ENCODE data around the gene XKRX.

Gene XKRX
- total RNA-seq, result 0 to 0.39 (median 0.06) reads per million in 9 experiments

DNA sequence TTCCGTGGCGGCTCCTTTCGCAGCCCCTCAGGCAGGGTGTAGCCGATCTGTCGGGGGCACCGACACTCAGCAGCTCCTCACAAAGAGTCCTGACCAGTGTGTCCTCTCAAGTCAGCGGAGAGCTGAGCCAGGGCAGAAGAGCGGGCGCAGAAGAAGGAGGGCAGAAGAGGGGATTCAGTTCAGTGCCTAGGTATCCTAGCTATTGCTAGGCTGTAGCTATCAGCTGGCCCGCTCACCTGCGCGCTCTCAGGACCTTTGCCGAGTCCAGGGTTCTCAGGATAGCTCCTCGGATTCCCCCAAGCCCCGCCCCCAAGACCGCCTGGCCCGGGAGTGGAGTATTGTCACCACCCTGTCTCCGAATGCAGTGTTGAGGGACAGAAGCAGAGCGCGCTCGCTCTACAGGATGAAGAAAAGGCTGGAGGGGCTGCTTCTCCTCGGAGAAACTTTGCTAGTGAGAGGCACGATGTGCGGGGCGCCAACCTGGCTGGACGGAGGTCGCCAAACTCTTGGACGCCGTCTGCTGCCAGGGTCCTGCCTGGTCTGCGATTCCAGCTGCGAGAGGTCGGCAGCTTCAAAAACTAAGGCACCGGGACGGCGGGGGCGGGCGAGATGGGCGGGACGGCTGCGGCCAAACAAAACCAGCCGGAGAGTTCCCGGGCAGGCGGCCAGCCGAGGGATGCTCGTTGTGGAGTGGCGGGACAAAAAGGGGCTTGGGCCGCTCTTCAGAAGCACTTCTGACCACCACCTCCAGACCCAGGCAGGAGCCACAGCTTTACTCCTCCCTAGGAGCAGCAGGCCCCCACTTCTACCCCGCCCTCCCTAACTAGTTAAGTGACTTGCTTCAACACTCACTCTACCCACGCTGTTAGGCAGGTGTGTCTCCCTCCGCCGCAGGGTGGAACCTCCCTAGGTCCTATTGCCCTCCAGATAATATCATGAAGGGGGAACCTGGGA is at the start of gene XKRX:
XKRX (minus strand) TSS at position 258 of the 954 bp plus-strand sequence. CDS start 613 bp downstream, outside the sequence.
- peaks cover 0 to 8% of the 10 kb centered on the region in 2 donors for H3K4me1 Mint-ChIP-seq (ENCODE audit: low read depth in 2 of 2)
- peaks cover 3% of the 10 kb centered on the region for H3K36me3 Mint-ChIP-seq (ENCODE audit: insufficient read depth)
- peaks cover 0 to 13% of the 10 kb centered on the region in 2 donors for H3K27me3 Mint-ChIP-seq
- no peaks in the 10 kb centered on the region for H3K9me3 Mint-ChIP-seq
- DNase-seq (peak in 1 of 3 experiments; percentile 1), ATAC-seq (replicated peaks) (peak; percentile 72)
- peak within 1 kb of the TSS; percentile 82 to 84 for H3K4me3 Mint-ChIP-seq
- H3K27ac Mint-ChIP-seq, result peak within 1 kb of the TSS; percentile 41 to 71

DNA sequence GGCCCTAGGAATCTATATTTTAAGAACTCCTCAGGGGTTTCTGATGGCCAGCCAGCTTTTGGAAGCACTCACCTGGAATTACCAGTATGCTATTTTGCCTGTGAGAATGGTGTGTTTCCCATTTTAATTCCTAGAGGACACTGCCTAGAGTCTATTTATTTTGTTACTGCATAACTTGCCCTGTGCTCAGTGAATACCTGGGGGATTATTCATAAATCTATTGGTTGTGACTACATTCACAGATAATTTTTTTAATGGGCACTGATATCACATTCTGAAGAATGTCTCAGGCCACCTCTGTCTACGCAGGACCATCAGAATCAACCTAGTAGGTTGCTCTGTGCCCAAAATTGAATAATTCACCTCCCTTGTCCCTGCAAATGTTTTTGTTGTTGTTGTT is 47.5 kb upstream of the XKRX start:
- Mint-ChIP-seq H3K4me1 (ENCODE audit: low read depth in 2 of 2) (no peaks in the 10 kb centered on the region), H3K27ac (no peak overlapping the region)
- ATAC-seq (replicated peaks), result no peak

DNA sequence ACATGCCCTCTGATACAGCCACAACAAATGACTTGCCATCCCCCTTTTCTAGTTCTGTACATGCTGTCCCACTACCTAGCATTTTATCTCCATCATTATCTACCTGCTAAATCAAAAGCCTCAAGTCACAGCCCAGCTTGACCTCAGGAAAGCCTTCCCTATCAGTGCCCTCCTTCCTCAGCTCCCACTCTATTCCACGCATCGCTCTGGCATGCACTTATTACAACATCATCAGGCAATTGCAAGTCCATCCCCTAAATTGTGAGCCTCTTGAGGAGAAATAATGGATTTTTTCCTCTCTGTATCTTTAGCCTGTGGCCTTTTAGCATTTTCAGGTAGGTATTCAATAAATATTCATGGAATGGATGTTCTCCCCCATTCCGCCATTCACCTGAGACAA is 46.5 kb upstream of the XKRX start:
- ATAC-seq (replicated peaks), result no peak
- no peak overlapping the region for H3K27ac Mint-ChIP-seq
- H3K27me3 Mint-ChIP-seq, result no peaks in the 10 kb centered on the region
- no peak for DNase-seq
- H3K4me3 Mint-ChIP-seq, result no peak overlapping the region
- H3K4me1 Mint-ChIP-seq (ENCODE audit: low read depth in 2 of 2), result no peaks in the 10 kb centered on the region
- no peaks in the 10 kb centered on the region for H3K9me3 Mint-ChIP-seq
- H3K36me3 Mint-ChIP-seq (ENCODE audit: insufficient read depth), result no peaks in the 10 kb centered on the region

More for the DNA sequence above, 47.5 kb upstream of the XKRX start:
- DNase-seq, result no peak
- H3K36me3 Mint-ChIP-seq (ENCODE audit: insufficient read depth), result no peaks in the 10 kb centered on the region
- H3K27me3 Mint-ChIP-seq, result no peaks in the 10 kb centered on the region
- no peaks in the 10 kb centered on the region for H3K9me3 Mint-ChIP-seq
- no peak overlapping the region for H3K4me3 Mint-ChIP-seq

DNA sequence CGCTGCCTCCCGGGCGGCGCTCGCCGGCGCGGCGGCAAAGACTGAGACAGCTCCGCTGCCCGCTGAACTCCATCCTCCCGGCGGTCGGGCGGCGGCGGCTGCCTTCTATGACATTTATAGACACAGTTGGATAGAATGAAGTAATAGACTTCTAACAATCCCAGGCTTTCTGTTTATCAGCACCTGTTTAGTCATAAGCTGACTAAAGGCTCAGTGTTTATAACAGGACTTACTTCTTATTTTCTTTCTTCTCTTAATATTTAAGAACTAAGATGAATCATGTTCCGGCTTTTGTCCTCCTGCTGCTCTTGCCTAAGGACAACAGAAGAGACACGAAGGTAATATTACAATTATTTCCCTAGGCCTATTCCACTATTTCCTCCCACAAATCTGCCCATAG is 44.7 kb upstream of the XKRX start:
- no peak for DNase-seq

DNA sequence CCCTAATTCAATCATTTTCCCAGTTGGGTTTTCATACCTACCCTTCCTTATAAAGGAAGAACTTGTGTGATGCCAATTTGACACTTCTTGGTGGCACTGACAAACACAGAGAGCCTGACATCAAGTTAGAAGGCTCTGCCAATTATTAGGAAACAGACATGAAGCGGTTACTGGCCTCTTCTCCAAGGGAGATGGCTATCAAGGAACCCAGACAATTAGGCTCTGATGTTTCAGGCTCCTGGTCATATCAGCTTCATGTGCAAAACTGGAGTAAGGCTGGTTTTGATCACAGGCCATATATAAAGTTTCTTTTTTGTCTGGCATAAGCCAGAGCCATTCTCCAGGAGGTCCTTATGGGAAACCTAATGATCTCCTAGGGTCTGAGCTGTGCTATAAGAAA is 41.2 kb upstream of the XKRX start:
- no peak for ATAC-seq (replicated peaks)
- no peak overlapping the region for H3K4me3 Mint-ChIP-seq
- H3K27ac Mint-ChIP-seq, result no peak overlapping the region
- no peaks in the 10 kb centered on the region for H3K4me1 Mint-ChIP-seq (ENCODE audit: low read depth in 2 of 2)
- H3K27me3 Mint-ChIP-seq, result no peaks in the 10 kb centered on the region
- no peak for DNase-seq
- no peaks in the 10 kb centered on the region for H3K36me3 Mint-ChIP-seq (ENCODE audit: insufficient read depth)
- H3K9me3 Mint-ChIP-seq, result no peaks in the 10 kb centered on the region

More for the DNA sequence above, 44.7 kb upstream of the XKRX start:
- no peak for ATAC-seq (replicated peaks)
- Mint-ChIP-seq H3K36me3 (ENCODE audit: insufficient read depth) (no peaks in the 10 kb centered on the region), H3K9me3 (no peaks in the 10 kb centered on the region), H3K27ac (no peak overlapping the region), H3K4me3 (no peak overlapping the region), H3K27me3 (no peaks in the 10 kb centered on the region), H3K4me1 (ENCODE audit: low read depth in 2 of 2) (no peaks in the 10 kb centered on the region)

DNA sequence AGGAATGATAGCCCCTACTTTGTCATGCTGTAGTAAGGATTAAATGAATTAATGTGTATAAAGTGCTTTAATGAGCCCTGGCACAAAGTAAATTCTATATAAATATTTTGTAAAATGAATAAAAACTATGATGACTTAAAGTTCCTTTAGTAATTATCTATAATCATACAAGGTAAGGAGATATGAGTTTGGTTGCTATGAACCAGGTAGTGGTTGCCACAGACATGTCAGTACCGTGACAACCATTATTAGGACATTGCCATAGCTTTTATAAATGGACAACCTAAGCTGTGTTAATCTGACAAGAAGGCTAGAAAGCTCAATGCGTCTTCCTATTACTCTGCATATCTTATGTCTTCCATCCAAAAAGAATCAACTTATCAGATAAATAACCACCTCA is 40.7 kb upstream of the XKRX start, which contains the start of gene ARL13A:
ARL13A (plus strand) TSS at position 301 of the 400 bp plus-strand sequence. CDS start 3,982 bp downstream, outside the sequence.
- no peaks in the 10 kb centered on the region for H3K36me3 Mint-ChIP-seq (ENCODE audit: insufficient read depth)
- H3K27me3 Mint-ChIP-seq, result no peaks in the 10 kb centered on the region
- no peak for ATAC-seq (replicated peaks)
- no peaks in the 10 kb centered on the region for H3K9me3 Mint-ChIP-seq
- no peak within 1 kb of the TSS for H3K4me3 Mint-ChIP-seq
- H3K27ac Mint-ChIP-seq, result no peak within 1 kb of the TSS
- H3K4me1 Mint-ChIP-seq (ENCODE audit: low read depth in 2 of 2), result no peaks in the 10 kb centered on the region
- no peak for DNase-seq

DNA sequence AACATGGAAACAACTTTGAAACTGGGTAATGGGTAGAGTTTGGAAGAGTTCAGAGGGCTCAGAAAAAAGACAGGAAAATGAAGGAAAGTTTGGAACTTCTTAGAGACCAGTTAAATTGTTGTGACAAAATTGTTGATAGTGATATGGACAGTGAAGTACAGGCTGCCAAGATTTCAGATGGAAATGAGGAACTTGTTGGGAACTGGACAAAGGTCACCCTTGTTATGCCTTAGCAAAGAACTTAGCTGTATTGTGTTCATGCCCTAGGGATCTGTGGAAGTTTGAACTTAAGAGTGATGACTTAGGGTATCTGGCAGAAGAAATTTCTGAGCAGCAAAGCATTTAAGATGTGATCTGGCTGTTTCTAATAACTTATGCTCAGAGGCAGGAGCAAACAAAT is 35.6 kb upstream of the XKRX start:
- ATAC-seq (replicated peaks) (no peak), DNase-seq (no peak)
- no peaks in the 10 kb centered on the region for H3K4me1 Mint-ChIP-seq (ENCODE audit: low read depth in 2 of 2)

DNA sequence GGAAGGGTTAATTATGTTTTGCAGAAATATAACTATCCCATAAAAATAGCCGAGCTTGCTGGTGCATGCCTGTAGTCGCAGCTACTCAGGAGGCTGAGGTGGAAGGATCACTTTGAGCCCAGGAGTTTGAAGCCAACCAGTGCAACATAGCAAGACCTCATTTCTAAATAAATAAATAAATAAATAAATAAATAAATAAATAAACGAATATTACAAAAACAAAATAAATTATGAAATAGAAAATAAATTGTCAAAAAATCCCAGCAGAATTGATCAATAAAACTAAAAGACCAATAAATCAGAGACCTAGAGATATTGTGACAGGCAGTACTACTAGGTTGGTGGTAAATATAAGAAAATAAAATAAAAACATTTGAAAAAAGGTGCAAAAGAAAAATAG is 34.1 kb upstream of the XKRX start:
- DNase-seq (no peak), ATAC-seq (replicated peaks) (no peak)
- Mint-ChIP-seq H3K27ac (no peak overlapping the region), H3K9me3 (no peaks in the 10 kb centered on the region), H3K4me1 (ENCODE audit: low read depth in 2 of 2) (no peaks in the 10 kb centered on the region), H3K27me3 (no peaks in the 10 kb centered on the region), H3K4me3 (no peak overlapping the region), H3K36me3 (ENCODE audit: insufficient read depth) (no peaks in the 10 kb centered on the region)

More for the DNA sequence above, 35.6 kb upstream of the XKRX start:
- H3K27ac Mint-ChIP-seq, result no peak overlapping the region
- no peak overlapping the region for H3K4me3 Mint-ChIP-seq
- H3K27me3 Mint-ChIP-seq, result no peaks in the 10 kb centered on the region
- no peaks in the 10 kb centered on the region for H3K9me3 Mint-ChIP-seq
- no peaks in the 10 kb centered on the region for H3K36me3 Mint-ChIP-seq (ENCODE audit: insufficient read depth)

DNA sequence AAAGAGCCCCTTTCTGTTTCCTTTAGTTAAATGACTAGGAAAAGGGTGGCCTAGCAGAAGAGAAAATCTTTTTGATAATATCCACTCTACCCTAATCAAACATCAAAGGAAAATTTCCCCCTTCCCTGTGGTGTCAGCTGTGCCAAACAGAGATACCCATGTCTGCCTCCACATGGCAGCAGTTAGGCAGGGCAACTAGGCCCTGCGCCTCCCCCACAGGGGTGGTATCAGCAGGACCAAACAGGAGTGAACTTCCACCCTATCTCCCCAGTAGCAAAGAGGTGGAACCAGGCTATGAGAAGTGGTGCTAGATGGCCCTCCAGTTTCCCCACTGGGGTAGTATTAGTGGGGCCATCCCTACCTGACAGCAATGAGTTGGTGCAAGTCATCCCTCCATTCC is 19.8 kb upstream of the XKRX start:
- Mint-ChIP-seq H3K27me3 (no peaks in the 10 kb centered on the region), H3K9me3 (no peaks in the 10 kb centered on the region), H3K4me3 (no peak overlapping the region), H3K4me1 (ENCODE audit: low read depth in 2 of 2) (no peaks in the 10 kb centered on the region), H3K27ac (no peak overlapping the region), H3K36me3 (ENCODE audit: insufficient read depth) (no peaks in the 10 kb centered on the region)
- ATAC-seq (replicated peaks), result no peak
- DNase-seq, result no peak

DNA sequence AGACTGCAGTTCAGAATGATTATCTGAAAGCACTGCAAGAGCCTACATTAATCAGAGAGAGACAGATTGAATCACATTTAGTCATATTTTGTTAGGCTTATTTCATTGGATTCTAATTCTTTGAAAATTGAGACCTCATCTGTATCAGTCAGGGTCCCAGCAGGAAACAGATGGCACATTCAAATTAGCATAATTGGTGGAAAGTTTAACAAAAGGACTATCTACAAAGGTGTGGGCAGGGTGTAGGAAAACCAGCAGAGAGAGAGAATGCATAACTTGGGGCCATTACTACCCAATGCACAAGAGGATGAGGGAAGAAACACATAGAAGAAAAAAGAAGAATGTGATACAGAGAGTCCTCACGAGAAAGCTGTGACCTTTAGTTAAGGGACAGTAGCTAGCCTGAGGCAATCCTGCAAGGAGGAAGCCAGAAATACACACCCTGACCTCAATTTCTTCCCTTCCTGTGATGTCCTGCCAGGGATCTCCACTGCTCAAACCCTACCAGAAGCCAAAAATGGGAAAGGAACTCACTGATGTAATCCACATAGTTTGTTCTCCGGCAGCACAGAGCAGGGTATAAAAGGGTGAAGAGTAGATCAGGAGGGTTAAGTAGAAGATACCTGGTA is 17.7 kb upstream of the XKRX start:
- H3K4me3 Mint-ChIP-seq, result no peak overlapping the region
- no peak overlapping the region for H3K27ac Mint-ChIP-seq
- H3K4me1 Mint-ChIP-seq (ENCODE audit: low read depth in 2 of 2), result no peaks in the 10 kb centered on the region
- H3K9me3 Mint-ChIP-seq, result no peaks in the 10 kb centered on the region
- DNase-seq (no peak), ATAC-seq (replicated peaks) (no peak)
- no peaks in the 10 kb centered on the region for H3K36me3 Mint-ChIP-seq (ENCODE audit: insufficient read depth)
- no peaks in the 10 kb centered on the region for H3K27me3 Mint-ChIP-seq

DNA sequence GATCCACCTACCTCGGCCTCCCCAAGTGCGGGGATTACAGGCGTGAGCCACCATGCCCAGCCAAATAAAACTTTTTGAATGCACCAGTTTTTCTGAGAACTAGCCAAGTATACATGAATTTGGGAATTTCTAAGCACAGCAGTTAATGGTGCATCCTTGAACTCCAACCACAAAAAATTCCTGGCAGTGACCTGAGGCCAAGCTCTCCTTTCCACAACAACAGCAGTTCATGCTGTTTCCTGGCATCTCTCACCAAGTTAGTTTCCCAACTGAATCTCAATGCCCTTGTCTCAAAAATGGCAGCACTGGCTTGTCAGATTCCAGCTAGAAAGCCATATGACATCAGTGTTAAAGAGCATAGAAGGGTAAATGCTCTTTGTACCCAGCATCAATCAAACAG is 15.9 kb upstream of the XKRX start:
- H3K4me1 Mint-ChIP-seq (ENCODE audit: low read depth in 2 of 2), result no peaks in the 10 kb centered on the region
- no peaks in the 10 kb centered on the region for H3K9me3 Mint-ChIP-seq
- no peak overlapping the region for H3K4me3 Mint-ChIP-seq
- ATAC-seq (replicated peaks) (no peak), DNase-seq (no peak)
- H3K36me3 Mint-ChIP-seq (ENCODE audit: insufficient read depth), result no peaks in the 10 kb centered on the region
- no peak overlapping the region for H3K27ac Mint-ChIP-seq
- H3K27me3 Mint-ChIP-seq, result no peaks in the 10 kb centered on the region

DNA sequence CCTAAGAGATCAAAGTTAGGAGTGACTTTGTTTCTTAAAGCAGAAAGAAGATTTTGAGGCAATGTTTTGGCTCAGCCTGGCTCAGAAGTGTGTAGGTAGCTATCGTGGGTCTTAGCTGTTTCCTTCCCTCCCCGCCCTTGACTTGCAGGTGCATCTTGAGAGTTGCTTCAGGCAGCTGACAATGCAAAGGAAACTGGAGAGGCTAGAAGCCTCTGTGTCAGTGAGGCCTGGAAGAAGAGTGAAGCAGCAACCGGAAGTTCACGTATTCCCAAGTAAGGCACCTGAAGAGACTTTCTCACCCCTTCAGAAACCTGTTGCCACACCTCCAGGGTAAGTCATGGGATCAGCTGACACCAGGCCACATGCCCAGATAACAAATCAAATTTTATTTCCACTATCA is 10.6 kb upstream of the XKRX start:
- H3K27ac Mint-ChIP-seq, result no peak overlapping the region
- no peaks in the 10 kb centered on the region for H3K4me1 Mint-ChIP-seq (ENCODE audit: low read depth in 2 of 2)
- no peaks in the 10 kb centered on the region for H3K9me3 Mint-ChIP-seq
- no peak overlapping the region for H3K4me3 Mint-ChIP-seq
- H3K27me3 Mint-ChIP-seq, result no peaks in the 10 kb centered on the region
- ATAC-seq (replicated peaks), result no peak
- no peaks in the 10 kb centered on the region for H3K36me3 Mint-ChIP-seq (ENCODE audit: insufficient read depth)
- DNase-seq, result no peak

DNA sequence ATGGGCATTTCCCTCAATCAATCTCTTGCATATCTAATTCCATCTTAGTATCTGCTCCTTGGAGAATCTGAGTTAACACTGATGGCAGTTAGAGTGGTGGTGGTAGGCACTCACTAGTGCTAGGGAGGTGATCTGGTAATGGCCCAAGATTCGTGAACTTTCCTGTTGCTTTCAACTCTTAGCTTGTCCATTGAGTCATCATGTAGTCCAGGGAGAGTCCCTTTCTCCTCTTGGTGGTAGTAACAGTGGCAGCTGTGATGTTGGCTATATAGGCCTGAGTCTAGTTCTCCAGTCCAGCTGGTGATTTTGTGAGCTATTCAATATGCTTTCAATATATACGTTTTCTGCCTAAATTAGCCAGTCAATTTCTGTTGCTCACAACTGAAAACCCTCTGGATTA is 7.0 kb upstream of the XKRX start:
- Mint-ChIP-seq H3K36me3 (ENCODE audit: insufficient read depth) (no peaks in the 10 kb centered on the region), H3K27ac (no peak overlapping the region)

DNA sequence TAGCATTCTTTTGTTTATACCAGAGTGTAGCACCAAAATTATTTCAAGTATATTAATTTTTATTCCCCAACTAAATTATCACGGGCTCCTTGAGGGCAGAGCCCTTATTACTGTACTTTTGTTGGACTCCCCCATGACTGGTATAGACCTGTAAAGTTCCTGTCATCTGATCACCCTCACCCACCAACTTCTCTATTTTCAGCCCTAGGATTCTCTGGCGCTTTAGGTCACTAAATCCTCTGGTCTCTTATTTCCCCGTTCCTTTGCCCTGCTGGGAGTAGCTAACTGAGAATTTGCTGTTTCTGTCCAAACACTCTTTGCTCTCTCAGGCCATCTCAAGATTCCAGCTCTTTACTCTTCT is 3.2 kb upstream of the XKRX start:
- Mint-ChIP-seq H3K9me3 (no peaks in the 10 kb centered on the region), H3K36me3 (ENCODE audit: insufficient read depth) (peaks cover 3% of the 10 kb centered on the region), H3K4me1 (ENCODE audit: low read depth in 2 of 2) (peaks cover 0 to 8% of the 10 kb centered on the region in 2 donors), H3K4me3 (no peak overlapping the region), H3K27me3 (peaks cover 0 to 13% of the 10 kb centered on the region in 2 donors), H3K27ac (no peak overlapping the region)
- ATAC-seq (replicated peaks), result no peak
- no peak for DNase-seq

More for the DNA sequence above, 7.0 kb upstream of the XKRX start:
- ATAC-seq (replicated peaks) (no peak), DNase-seq (no peak)
- no peak overlapping the region for H3K4me3 Mint-ChIP-seq
- H3K27me3 Mint-ChIP-seq, result peaks cover 0 to 13% of the 10 kb centered on the region in 2 donors
- H3K4me1 Mint-ChIP-seq (ENCODE audit: low read depth in 2 of 2), result no peaks in the 10 kb centered on the region
- H3K9me3 Mint-ChIP-seq, result no peaks in the 10 kb centered on the region

Data from effector memory CD8-positive, alpha-beta T cell (primary cell).